ENCODE results near the gene SMC1A.

The SMC1A gene

GRCh38 chrX:53356186-53356585, 66.3 kb downstream of the SMC1A start:
- in situ Hi-C loops (cut with HindIII; ENCODE audit: low sequenced_read_pairs): loop anchor here (10.0 kb wide), 1 partner anchor 59 kb away; no protein-coding TSS in a partner anchor

GRCh38 chrX:53354669-53355068, 67.8 kb downstream of the SMC1A start:
- in situ Hi-C loops (cut with HindIII; ENCODE audit: low sequenced_read_pairs): loop anchor here (10.0 kb wide), 1 partner anchor 60 kb away; no protein-coding TSS in a partner anchor

GRCh38 chrX:53347948-53348347, 74.5 kb downstream of the SMC1A start:
- in situ Hi-C loops (cut with HindIII; ENCODE audit: low sequenced_read_pairs): no loop called here

GRCh38 chrX:53340852-53341645, 81.4 kb downstream of the SMC1A start:
- in situ Hi-C loops (cut with HindIII; ENCODE audit: low sequenced_read_pairs): no loop called here

- in situ Hi-C loops (cut with HindIII; ENCODE audit: low sequenced_read_pairs): no loop called here
Observed at GRCh38 chrX:53337101-53337500, 85.4 kb downstream of the SMC1A start.

- in situ Hi-C loops (cut with HindIII; ENCODE audit: low sequenced_read_pairs): no loop called here
Observed at GRCh38 chrX:53333853-53334252, 88.6 kb downstream of the SMC1A start.

- in situ Hi-C loops (cut with HindIII; ENCODE audit: low sequenced_read_pairs): no loop called here
Observed at GRCh38 chrX:53332204-53332603, 90.2 kb downstream of the SMC1A start.

GRCh38 chrX:53330331-53330730, 92.1 kb downstream of the SMC1A start:
- in situ Hi-C loops (cut with HindIII; ENCODE audit: low sequenced_read_pairs): no loop called here

GRCh38 chrX:53324803-53325202, 97.7 kb downstream of the SMC1A start:
- in situ Hi-C loops (cut with HindIII; ENCODE audit: low sequenced_read_pairs): no loop called here

Measured in endothelial cell of hepatic sinusoid (primary cell).